Left ventricle myocardium superior (tissue), 1 donor: Measurements from ENCODE around the gene PARM1. TPM values are rescaled to one million over a fixed set of nuclear protein-coding genes. Genes with fewer than 3 reads are reported as not detected.
"Not testable (repeated sequence)": the region's sequence is repeated elsewhere in the genome, so short reads cannot be mapped to it uniquely, and the experiment has no call there.

Experiments used
- ATAC-seq: fragments of 200-7000 bp; cut with Tn5 transposase; one replicate; pipeline ENCODE4 v1.9.1; 2020; ENCODE audit warnings: mild to moderate bottlenecking, moderate library complexity
- DNase-seq: peaks from one replicate; pipeline ENCODE4 v3.0.0-alpha.2; 2020
- intact Hi-C: fragments of 100-400 bp; cut with micrococcal nuclease; formaldehyde crosslinking; loops from one replicate; pipeline ENCODE4 v1.11.0; 2022
- total RNA-seq: library from RNA; stranded (reverse); fragmentation: NEBNext Ultra II Directional; extraction: Animal tissue kit (Norgen Biotek cat#: 25700); gene quantifications from one replicate; pipeline ENCODE4 v1.2.1, GENCODE V29; 2021
- donor health status: DM: no; HTN: yes; CAD: no; lungs with severe emphysema.

Gene PARM1
- total RNA-seq, 1 donor from 2014 or later: 107 TPM

GRCh38 chr4:74970577-74970976 is 37.7 kb downstream of the PARM1 start:
- intact Hi-C loops: no loop called here
- peak; percentile 59 for ATAC-seq
- DNase-seq: no peak

GRCh38 chr4:74971862-74972261 is 38.9 kb downstream of the PARM1 start:
- intact Hi-C loops: no loop called here
- ATAC-seq (no peak), DNase-seq (no peak)

- ATAC-seq: no peak
- intact Hi-C loops: no loop called here
- DNase-seq: no peak
Measured at GRCh38 chr4:74975082-74975481, 42.2 kb downstream of the PARM1 start.

GRCh38 chr4:74975848-74976824 is 43.2 kb downstream of the PARM1 start:
- DNase-seq: peak; percentile 38
- intact Hi-C loops: no loop called here
- peak; percentile 96 for ATAC-seq

- ATAC-seq (no peak), DNase-seq (no peak)
- intact Hi-C loops: no loop called here
Measured at GRCh38 chr4:74982546-74983252, 49.8 kb downstream of the PARM1 start.

- intact Hi-C loops: no loop called here
- ATAC-seq (no peak), DNase-seq (no peak)
Measured at GRCh38 chr4:74983253-74983635, 50.3 kb downstream of the PARM1 start.

GRCh38 chr4:74990276-74990875 is 57.5 kb downstream of the PARM1 start:
- no peak for ATAC-seq
- intact Hi-C loops: no loop called here
- no peak for DNase-seq

- ATAC-seq, DNase-seq, intact Hi-C loops: not testable (repeated sequence)
Measured at GRCh38 chr4:74994436-74994835, 61.5 kb downstream of the PARM1 start.

- ATAC-seq: peak; percentile 49
- DNase-seq: no peak
- intact Hi-C loops: no loop called here
Measured at GRCh38 chr4:74996996-74997395, 64.1 kb downstream of the PARM1 start.

- ATAC-seq: peak; percentile 17
- intact Hi-C loops: no loop called here
- DNase-seq: no peak
Measured at GRCh38 chr4:74997948-74998729, 65.2 kb downstream of the PARM1 start.

GRCh38 chr4:74999714-75000309 is 66.9 kb downstream of the PARM1 start:
- peak; percentile 57 for ATAC-seq
- intact Hi-C loops: no loop called here

GRCh38 chr4:75001871-75002270 is 69.0 kb downstream of the PARM1 start:
- ATAC-seq (no peak), DNase-seq (no peak)
- intact Hi-C loops: no loop called here

More at GRCh38 chr4:74999714-75000309, 66.9 kb downstream of the PARM1 start:
- DNase-seq: no peak

- intact Hi-C loops: no loop called here
- ATAC-seq (no peak), DNase-seq (no peak)
Measured at GRCh38 chr4:75002381-75002780, 69.5 kb downstream of the PARM1 start.

- DNase-seq (no peak), ATAC-seq (peak; percentile 18)
- intact Hi-C loops: no loop called here
Measured at GRCh38 chr4:75003979-75004378, 71.1 kb downstream of the PARM1 start.

- ATAC-seq: peak; percentile 88
Measured at GRCh38 chr4:75004755-75005668, 72.1 kb downstream of the PARM1 start.

GRCh38 chr4:75005727-75006126 is 72.8 kb downstream of the PARM1 start:
- DNase-seq (no peak), ATAC-seq (peak; percentile 55)
- intact Hi-C loops: no loop called here

More at GRCh38 chr4:75004755-75005668, 72.1 kb downstream of the PARM1 start:
- peak; percentile 60 for DNase-seq
- intact Hi-C loops: no loop called here

GRCh38 chr4:75007891-75008290 is 75.0 kb downstream of the PARM1 start:
- no peak for DNase-seq
- intact Hi-C loops: no loop called here

GRCh38 chr4:75009138-75009537 is 76.2 kb downstream of the PARM1 start:
- ATAC-seq (no peak), DNase-seq (no peak)
- intact Hi-C loops: no loop called here

More at GRCh38 chr4:75007891-75008290, 75.0 kb downstream of the PARM1 start:
- no peak for ATAC-seq
